Breast epithelium (tissue), 4 donors: ENCODE measurements around the gene EOLA1. TPM values are rescaled to one million over a fixed set of nuclear protein-coding genes. Genes with fewer than 3 reads are reported as not detected.
A peak's percentile ranks its signal among the peaks of the same experiment; 100 is the strongest.
"Not testable (repeated sequence)": the region's sequence is repeated elsewhere in the genome, so short reads cannot be mapped to it uniquely, and the experiment has no call there.

Experiments used
- DNase-seq, 2 donors: peaks; one replicate each; pipeline ENCODE4 v3.0.0-alpha.2; 2019; ENCODE audit warnings: low spot score in 2 of 2
- H3K27ac ChIP-seq, 2 donors: fragments of 200-600 bp; sonication (generic) in 1 of 2; one replicate each; pipeline ENCODE4 v1.5.1; 2016 to 2019; ENCODE audit warnings: mild to moderate bottlenecking in 1 of 2
- H3K27me3 ChIP-seq, 2 donors: fragments of 200-600 bp; sonication (generic) in 1 of 2; one replicate each; pipeline versions ENCODE4 v1.5.1 to v1.6.0; 2017 to 2019; ENCODE audit warnings: control low read depth in 1 of 2, mild to moderate bottlenecking in 1 of 2
- H3K36me3 ChIP-seq: fragments of 200-600 bp; one replicate; pipeline ENCODE4 v1.5.1; 2019
- H3K4me1 ChIP-seq, 2 donors: fragments of 200-600 bp; sonication (generic); one replicate each; pipeline ENCODE4 v1.5.1; 2016 to 2019; ENCODE audit warnings: control low read depth in 1 of 2
- H3K4me3 ChIP-seq, 3 donors: fragments of 200-600 bp; sonication (generic); 1 replicate in 2 of 3; 2 replicates in 1 of 3; pipeline ENCODE4 v1.5.1; 2016 to 2019; ENCODE audit warnings: mild to moderate bottlenecking in 3 of 3, moderate library complexity in 2 of 3
- H3K9me3 ChIP-seq, 2 donors: fragments of 200-600 bp; sonication (generic) in 1 of 2; one replicate each; pipeline ENCODE4 v1.5.1; 2016 to 2019; ENCODE audit warnings: control low read depth in 1 of 2
- POLR2A ChIP-seq: fragments of 450-650 bp; IDR thresholded peaks from one replicate; pipeline ENCODE4 v1.6.1; 2016; ENCODE audit warnings: antibody characterized with exemption, mild to moderate bottlenecking, moderate library complexity
- POLR2AphosphoS5 ChIP-seq, 3 donors: sonication (generic); formaldehyde crosslinking; IDR thresholded peaks; one replicate each; pipeline ENCODE4 v1.6.1; 2017; ENCODE audit warnings: antibody characterized with exemption in 3 of 3
- intact Hi-C: fragments of 100-400 bp; cut with DNase I; formaldehyde crosslinking; loops from one replicate; pipeline ENCODE4 v1.15.1; 2023; ENCODE audit warnings: low total_unique reads
- total RNA-seq, 3 donors: library from RNA; depleted of rRNA; stranded (reverse); fragments of >200 nt; gene quantifications; one replicate each; pipeline ENCODE4 v1.1.0, GENCODE V29; 2016
- TF ChIP-seq, protein P1 (sequence below), 3 donors: fragments of 450-650 bp; IDR thresholded peaks; one replicate each; pipeline ENCODE4 v1.5.1; 2016 to 2017; ENCODE audit warnings: antibody characterized with exemption in 3 of 3, mild to moderate bottlenecking in 3 of 3, moderate library complexity in 3 of 3

The EOLA1 gene
- total RNA-seq, 3 donors from 2014 or later: 12.3 to 20.1 (median 17.7) TPM

- intact Hi-C loops: no loop called here
- Histone ChIP-seq H3K4me3 (no peak overlapping the region), H3K9me3 (no peaks in the 10 kb centered on the region), H3K27me3 (peaks cover 0 to 8% of the 10 kb centered on the region in 2 donors), H3K4me1 (no peaks in the 10 kb centered on the region), H3K36me3 (no peaks in the 10 kb centered on the region), H3K27ac (no peak overlapping the region)
- no peak for DNase-seq
- TF ChIP-seq POLR2A (no peak), POLR2AphosphoS5 (IDR thresholded peaks at IDR 0.05) (no peak)
- TF ChIP-seq, protein P1, sequence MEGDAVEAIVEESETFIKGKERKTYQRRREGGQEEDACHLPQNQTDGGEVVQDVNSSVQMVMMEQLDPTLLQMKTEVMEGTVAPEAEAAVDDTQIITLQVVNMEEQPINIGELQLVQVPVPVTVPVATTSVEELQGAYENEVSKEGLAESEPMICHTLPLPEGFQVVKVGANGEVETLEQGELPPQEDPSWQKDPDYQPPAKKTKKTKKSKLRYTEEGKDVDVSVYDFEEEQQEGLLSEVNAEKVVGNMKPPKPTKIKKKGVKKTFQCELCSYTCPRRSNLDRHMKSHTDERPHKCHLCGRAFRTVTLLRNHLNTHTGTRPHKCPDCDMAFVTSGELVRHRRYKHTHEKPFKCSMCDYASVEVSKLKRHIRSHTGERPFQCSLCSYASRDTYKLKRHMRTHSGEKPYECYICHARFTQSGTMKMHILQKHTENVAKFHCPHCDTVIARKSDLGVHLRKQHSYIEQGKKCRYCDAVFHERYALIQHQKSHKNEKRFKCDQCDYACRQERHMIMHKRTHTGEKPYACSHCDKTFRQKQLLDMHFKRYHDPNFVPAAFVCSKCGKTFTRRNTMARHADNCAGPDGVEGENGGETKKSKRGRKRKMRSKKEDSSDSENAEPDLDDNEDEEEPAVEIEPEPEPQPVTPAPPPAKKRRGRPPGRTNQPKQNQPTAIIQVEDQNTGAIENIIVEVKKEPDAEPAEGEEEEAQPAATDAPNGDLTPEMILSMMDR (IDR thresholded peaks at IDR 0.05): no peak
Measured at GRCh38 chrX:149568701-149569296, 28.0 kb downstream of the EOLA1 start.

GRCh38 chrX:149569770-149570169 lies 29.0 kb downstream of the EOLA1 start:
- Histone ChIP-seq H3K4me3 (no peak overlapping the region), H3K36me3 (no peaks in the 10 kb centered on the region), H3K27ac (no peak overlapping the region), H3K9me3 (no peaks in the 10 kb centered on the region), H3K27me3 (peaks cover 0 to 8% of the 10 kb centered on the region in 2 donors), H3K4me1 (no peaks in the 10 kb centered on the region)
- TF ChIP-seq, protein P1 (IDR thresholded peaks at IDR 0.05): no peak
- TF ChIP-seq POLR2A (no peak), POLR2AphosphoS5 (IDR thresholded peaks at IDR 0.05) (no peak)
- intact Hi-C loops: no loop called here
- DNase-seq: no peak

DNA sequence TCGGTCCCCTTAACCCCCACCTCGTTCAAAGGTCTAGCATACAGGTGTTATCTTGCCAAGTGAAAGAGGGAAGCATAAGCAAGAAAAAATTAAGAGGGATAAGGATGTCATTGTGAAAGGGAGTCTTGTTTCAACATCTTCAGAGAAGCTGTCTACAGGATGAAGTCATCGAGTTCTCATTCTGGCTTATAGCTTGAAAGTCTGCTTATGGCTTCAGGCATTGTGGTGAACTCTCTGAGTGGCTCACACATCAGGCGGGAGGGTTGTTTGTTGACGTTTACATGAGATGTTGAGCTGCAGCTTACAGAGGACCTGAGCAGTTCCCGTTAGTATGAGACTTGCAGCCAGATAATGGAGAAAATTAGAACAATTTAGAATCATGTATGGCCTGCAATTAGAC lies 29.9 kb downstream of the EOLA1 start:
- H3K27ac ChIP-seq: no peak overlapping the region
- peaks cover 0 to 6% of the 10 kb centered on the region in 2 donors for H3K27me3 ChIP-seq
- H3K9me3 ChIP-seq: no peaks in the 10 kb centered on the region
- TF ChIP-seq POLR2A: no peak
- TF ChIP-seq, protein P1 (IDR thresholded peaks at IDR 0.05): no peak
- TF ChIP-seq POLR2AphosphoS5 (IDR thresholded peaks at IDR 0.05): no peak
- no peak overlapping the region for H3K4me3 ChIP-seq
- no peaks in the 10 kb centered on the region for H3K36me3 ChIP-seq
- intact Hi-C loops: no loop called here
- H3K4me1 ChIP-seq: no peaks in the 10 kb centered on the region
- peak in 1 of 2 donors; percentile 20 for DNase-seq

DNA sequence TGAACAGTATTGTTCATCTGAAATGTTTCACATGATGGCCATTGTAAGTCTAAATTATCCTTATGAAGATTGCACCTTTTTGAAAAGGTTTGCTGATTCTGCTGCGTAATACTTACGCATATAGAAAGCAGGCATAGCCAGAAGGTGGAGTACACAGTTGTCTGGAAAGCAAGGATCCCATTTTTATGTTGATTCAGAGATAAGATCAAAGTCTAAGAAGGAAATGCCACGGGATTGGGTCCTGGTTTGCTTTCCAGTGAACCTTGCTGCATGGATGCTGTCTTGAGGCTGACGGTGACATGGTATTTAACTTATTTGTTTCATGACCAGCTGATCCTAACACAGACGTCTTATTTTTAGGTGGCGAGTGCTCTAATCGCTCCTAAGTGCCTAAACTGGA lies 31.0 kb downstream of the EOLA1 start:
- DNase-seq: no peak
- TF ChIP-seq POLR2A (no peak), POLR2AphosphoS5 (IDR thresholded peaks at IDR 0.05) (no peak)
- TF ChIP-seq, protein P1 (IDR thresholded peaks at IDR 0.05): no peak
- no peaks in the 10 kb centered on the region for H3K4me1 ChIP-seq
- no peaks in the 10 kb centered on the region for H3K9me3 ChIP-seq
- H3K27ac ChIP-seq: no peak overlapping the region
- intact Hi-C loops: no loop called here
- no peaks in the 10 kb centered on the region for H3K36me3 ChIP-seq
- H3K27me3 ChIP-seq: peaks cover 0 to 5% of the 10 kb centered on the region in 2 donors
- no peak overlapping the region for H3K4me3 ChIP-seq

- H3K36me3 ChIP-seq: no peaks in the 10 kb centered on the region
- no peaks in the 10 kb centered on the region for H3K4me1 ChIP-seq
- H3K9me3 ChIP-seq: no peaks in the 10 kb centered on the region
- H3K27me3 ChIP-seq: peaks cover 0 to 5% of the 10 kb centered on the region in 2 donors
- intact Hi-C loops: no loop called here
- H3K27ac ChIP-seq: no peak overlapping the region
- TF ChIP-seq POLR2A: no peak
- TF ChIP-seq, protein P1 (IDR thresholded peaks at IDR 0.05): no peak
- TF ChIP-seq POLR2AphosphoS5 (IDR thresholded peaks at IDR 0.05): no peak
- no peak for DNase-seq
- no peak overlapping the region for H3K4me3 ChIP-seq
Measured at GRCh38 chrX:149572743-149573142, 31.9 kb downstream of the EOLA1 start.

DNA sequence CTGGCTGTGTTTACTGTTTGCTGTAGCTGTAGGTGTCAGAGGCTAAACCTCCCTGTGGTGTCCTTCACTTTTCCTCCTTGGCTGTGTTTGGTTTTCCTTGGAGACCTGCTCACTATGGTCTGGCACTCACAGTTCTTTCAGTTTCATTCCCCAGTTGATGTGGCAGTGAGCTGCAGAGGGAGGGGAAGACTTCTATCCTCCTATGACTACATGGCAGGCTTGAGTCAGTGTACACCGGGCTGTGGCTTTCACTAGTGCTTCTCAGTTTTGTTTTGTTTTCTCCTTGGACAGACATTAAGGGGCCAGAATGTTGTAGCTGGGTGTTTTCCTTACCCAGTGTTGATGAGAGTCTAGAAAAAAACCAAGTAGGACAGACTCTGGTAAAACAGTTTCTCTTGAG lies 32.6 kb downstream of the EOLA1 start:
- H3K4me1 ChIP-seq, H3K27me3 ChIP-seq, H3K9me3 ChIP-seq, H3K36me3 ChIP-seq, H3K27ac ChIP-seq, intact Hi-C loops, H3K4me3 ChIP-seq, DNase-seq: not testable (repeated sequence)

GRCh38 chrX:149585631-149586030 lies 44.8 kb downstream of the EOLA1 start:
- H3K9me3 ChIP-seq, intact Hi-C loops, H3K27ac ChIP-seq, H3K27me3 ChIP-seq, H3K4me1 ChIP-seq, H3K4me3 ChIP-seq, DNase-seq, H3K36me3 ChIP-seq: not testable (repeated sequence)

DNA sequence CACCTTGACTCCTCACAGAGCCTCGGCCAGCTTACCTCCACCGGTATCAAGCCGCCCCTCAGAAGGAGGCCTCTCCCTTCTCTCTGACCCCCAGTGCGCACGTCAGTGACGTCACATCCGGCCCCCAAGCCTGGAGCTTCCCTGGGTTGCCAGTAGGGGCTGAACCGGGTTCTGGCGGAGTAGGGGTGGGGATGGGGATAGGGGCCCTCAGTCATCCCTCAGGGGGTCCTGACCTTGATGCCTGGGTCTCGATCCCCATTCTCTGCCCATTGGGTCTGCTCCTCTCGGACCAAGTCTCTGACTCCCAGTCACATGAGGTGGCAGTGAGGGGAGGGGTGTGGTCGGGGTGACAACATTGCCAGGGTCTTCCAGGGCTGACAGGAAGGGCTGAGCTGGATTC lies 46.5 kb downstream of the EOLA1 start, which contains the start of gene MAGEA9B:
Gene MAGEA9B, minus strand, starts transcription at position 101 of the 400 bp plus-strand sequence. CDS start 4,280 bp downstream, outside the sequence.
- H3K4me3 ChIP-seq, H3K9me3 ChIP-seq, intact Hi-C loops: not testable (repeated sequence)

More for the DNA sequence above, 46.5 kb downstream of the EOLA1 start, which contains the start of gene MAGEA9B:
- not testable (repeated sequence) for H3K4me1 ChIP-seq, DNase-seq, H3K27ac ChIP-seq, H3K27me3 ChIP-seq, H3K36me3 ChIP-seq
